ENCODE measurements around the gene FCGBP. TPM values are rescaled to one million over a fixed set of nuclear protein-coding genes. Genes with fewer than 3 reads are reported as not detected.
"Not testable (repeated sequence)": the region's sequence is repeated elsewhere in the genome, so short reads cannot be mapped to it uniquely, and the experiment has no call there.

The FCGBP gene
- total RNA-seq, 1 experiment from 2014 or later = 0.08 TPM

DNA sequence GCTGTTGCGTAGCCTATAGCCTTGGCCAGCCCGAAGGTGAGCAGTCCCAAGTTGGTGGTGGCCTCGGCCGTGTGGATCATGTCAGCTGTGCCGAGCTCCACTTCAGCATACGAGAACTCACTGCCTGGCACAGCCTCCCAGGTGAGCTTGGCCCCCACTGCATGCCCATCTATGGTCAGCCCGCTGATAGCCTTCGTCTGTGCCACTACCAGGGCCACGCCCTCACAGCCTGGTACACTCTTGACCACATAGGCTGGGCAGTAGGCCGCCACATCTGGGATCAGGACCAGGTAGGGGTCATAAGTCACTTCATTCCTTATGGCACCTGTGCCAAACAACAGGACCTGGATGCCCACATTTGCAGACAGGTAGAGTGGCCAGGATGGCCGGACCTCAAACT is 7.4 kb downstream of the FCGBP start:
- in situ Hi-C loops (cut with HindIII; ENCODE audit: low pct_unique_long_range_greater_than_20kb, low sequenced_read_pairs) = no loop called here

DNA sequence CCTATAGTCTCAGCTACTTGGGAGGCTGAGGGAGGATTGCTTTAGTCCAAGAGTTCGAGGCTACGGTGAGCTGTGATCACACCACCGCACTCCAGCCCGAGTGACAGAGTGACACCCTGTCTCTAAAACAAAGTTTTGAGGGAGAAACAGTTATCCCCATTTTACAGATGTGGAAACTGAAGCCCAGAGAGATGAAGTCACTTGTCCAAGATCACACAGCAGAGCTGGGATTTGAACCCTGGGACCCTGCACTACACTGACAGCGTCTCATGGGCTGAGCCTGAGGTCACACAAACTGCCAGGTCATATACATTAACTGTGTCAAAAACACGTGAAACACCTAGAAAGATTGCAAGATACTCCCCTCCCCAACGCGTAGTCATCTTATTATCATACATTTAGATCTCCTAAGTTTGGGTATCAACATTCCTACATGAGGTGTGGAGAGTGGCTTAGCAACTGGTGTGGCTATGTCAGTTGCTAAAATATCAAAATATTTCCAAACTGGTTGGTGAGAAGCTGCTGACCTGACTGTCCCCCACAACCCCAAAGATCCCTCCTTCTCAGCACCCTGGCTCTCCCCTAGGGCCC is 8.2 kb downstream of the FCGBP start:
- in situ Hi-C loops (cut with HindIII; ENCODE audit: low pct_unique_long_range_greater_than_20kb, low sequenced_read_pairs) = no loop called here
- no peak for DNase-seq (ENCODE audit: low read depth, low spot score)

More for the DNA sequence above, 7.4 kb downstream of the FCGBP start:
- DNase-seq (ENCODE audit: low read depth, low spot score) = no peak

DNA sequence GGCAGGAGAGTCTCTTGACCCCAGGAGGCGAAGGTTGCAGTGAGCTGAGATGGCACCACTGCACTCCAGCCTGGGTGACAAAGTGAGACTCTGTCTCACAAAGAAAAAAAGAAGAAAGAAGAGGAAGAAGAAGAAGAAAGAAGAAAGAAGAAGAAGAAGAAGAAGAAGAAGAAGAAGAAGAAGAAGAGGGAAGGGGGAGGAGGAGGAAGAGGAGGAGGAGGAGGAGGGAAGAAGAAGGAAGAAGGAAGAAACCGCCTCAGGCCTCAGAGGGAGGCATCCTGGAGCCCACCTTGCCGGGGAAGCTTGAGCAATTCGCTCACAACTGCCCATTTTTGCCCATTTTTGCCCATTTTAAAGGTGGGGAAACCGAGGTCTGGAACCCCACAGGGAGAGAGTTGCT is 9.5 kb downstream of the FCGBP start:
- DNase-seq (ENCODE audit: low read depth, low spot score) = no peak
- in situ Hi-C loops (cut with HindIII; ENCODE audit: low pct_unique_long_range_greater_than_20kb, low sequenced_read_pairs) = no loop called here

DNA sequence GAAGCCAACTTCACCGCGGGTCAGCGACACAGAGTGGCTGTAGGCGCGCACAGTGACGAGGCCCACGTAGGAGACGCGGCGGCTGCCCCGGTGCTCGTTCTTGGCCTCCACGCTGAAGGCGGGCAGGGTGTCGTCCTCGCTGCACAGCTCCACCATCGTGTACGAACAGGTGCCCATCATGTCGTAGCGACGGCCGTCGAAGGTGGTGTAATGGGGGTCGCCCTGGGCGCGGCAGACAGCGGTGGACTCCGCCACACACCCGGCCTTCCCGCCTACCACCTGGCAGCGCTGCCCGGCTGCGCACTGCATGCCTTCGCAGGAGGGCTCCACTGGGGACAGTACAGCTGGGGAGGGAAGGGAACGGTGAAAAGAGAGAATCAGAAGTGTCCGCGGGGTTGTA is 10.0 kb downstream of the FCGBP start:
- DNase-seq (ENCODE audit: low read depth, low spot score) = no peak
- in situ Hi-C loops (cut with HindIII; ENCODE audit: low pct_unique_long_range_greater_than_20kb, low sequenced_read_pairs) = no loop called here

DNA sequence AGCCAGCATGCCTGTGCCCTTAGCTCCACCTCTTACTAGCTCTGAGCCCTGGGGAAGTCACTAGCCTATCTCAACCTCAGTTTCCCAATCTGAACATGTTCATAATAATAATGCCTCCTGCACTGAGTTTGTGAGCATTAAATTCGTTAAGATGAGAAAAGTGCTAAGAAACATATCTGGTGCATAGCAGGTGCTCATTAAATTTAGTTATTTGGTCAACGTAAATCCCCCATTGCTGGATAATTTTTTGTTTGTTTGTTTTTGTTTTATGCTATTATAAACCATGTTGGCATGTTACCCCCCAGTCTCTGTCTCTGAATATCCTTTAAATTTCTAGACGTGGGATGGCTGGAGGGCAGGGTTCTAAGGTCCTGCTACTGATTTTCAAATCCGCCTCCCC is 10.6 kb downstream of the FCGBP start:
- in situ Hi-C loops (cut with HindIII; ENCODE audit: low pct_unique_long_range_greater_than_20kb, low sequenced_read_pairs) = no loop called here
- DNase-seq (ENCODE audit: low read depth, low spot score) = no peak

DNA sequence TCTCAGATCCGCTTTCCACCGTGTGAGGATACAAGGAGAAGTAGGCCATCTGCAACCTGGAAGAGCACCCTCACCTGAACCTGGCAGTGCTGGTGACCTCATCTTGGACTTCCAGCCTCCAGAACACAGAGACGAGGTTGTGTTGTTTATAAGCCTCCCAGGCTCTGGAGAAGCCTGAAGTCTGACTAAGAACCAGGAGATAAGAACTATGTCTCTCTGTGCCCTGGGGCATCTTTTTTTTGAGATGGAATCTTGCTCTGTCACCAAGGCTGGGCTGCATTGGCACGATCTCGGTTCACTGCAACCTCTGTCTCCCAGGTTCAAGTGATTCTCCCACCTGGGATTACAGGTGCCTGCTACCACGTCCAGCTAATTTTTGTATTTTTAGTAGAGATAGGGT is 14.5 kb downstream of the FCGBP start:
- in situ Hi-C loops (cut with HindIII; ENCODE audit: low pct_unique_long_range_greater_than_20kb, low sequenced_read_pairs) = no loop called here
- DNase-seq (ENCODE audit: low read depth, low spot score) = no peak

DNA sequence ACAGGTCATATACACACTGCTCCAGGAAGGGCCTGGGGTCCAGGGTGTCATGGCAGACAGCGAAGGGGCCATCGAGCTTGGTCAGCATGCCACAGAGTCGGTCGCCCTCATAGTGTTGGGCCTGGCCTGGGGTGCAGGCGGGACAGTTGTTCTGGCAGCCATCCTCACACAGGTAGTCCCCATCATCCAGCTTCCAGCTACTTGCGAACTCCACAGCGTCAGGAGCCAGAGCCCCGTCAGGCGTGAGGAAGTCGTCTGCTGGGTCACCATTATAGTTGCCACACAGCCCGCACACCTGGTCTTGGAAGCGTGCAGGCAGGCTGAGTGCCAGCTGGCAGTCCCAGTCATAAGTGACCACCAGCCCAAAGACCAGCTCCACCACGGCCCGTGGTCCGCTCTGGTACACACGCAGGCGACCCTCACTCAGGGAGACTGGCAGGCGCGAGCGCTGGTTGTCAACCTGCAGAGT is 16.2 kb downstream of the FCGBP start:
- in situ Hi-C loops (cut with HindIII; ENCODE audit: low pct_unique_long_range_greater_than_20kb, low sequenced_read_pairs) = no loop called here
- DNase-seq (ENCODE audit: low read depth, low spot score) = no peak

DNA sequence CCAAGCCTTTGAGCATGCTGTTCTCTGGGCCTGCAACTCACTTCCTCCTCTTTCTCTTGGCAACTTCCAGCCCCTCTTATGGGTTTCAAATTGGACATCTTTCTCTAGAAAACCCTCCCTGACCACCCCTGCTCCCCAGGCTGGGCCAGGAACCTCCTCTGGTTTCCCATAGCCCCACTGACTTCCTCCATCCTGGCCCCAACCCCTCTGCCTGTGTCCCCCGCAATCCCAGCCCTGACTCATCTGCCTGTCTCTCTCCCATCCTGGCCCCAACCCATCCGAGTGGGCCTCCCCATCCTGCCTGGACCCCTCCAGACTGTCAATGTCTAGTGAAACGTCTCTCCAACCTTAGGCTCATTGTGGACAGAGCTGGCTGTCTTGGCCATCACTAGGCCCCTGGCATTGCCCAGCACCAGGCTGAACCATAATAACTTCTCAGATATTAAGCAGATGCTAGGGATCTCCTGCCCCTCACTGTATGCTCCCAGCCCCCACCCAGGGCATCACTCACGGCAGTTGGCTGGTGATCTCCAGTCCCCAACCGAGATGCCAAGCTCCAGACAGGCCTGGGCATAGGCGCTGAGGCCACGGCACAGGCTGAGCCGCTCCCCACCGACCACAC is 16.8 kb downstream of the FCGBP start:
- in situ Hi-C loops (cut with HindIII; ENCODE audit: low pct_unique_long_range_greater_than_20kb, low sequenced_read_pairs) = no loop called here
- DNase-seq (ENCODE audit: low read depth, low spot score) = no peak

DNA sequence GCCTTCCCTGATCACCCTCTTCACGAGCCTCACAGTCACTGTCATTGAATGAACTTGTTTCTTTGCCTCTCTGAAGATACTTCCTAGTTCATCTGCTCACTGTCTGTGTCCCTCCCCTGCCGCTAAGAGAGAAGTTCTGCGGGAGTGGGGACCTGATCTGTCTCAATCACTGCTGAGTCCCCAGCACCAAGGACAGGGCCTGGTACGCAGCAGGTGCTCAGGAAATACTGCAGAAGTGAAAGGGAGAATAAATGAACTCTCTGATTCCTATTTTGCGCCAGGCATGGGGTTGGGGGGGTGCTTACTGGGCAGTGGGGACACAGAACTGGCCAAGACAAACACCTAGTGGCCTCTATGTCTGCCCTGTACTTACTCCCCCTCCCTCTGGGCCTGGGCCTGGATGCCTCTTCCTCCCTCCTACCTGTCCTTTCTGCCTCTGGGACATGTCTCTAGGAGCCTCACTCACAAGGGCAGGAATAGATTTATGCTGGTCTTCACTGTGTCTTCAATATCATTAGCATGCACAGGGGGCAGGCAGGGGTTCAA is 17.5 kb downstream of the FCGBP start:
- DNase-seq (ENCODE audit: low read depth, low spot score) = no peak
- in situ Hi-C loops (cut with HindIII; ENCODE audit: low pct_unique_long_range_greater_than_20kb, low sequenced_read_pairs) = no loop called here

DNA sequence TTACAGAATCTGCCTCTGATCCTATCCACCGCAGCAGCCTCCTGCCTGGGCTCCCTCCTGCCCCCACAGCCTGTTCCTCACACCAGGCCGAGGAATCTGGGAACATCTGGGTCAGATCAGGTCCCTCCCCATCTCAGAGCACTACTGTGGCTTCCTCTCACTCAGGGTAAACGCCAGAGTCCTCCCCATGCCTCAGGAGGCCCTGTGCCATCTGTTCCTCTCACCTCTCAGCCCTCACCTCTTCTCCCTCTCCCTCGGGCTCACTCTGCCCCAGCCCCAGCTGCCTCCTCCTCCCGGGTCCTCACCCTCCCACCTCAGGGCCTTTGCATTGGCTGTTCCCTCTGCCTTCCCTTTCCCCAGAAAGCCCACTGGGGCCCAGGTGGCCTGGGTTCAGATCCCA is 18.2 kb downstream of the FCGBP start:
- no peak for DNase-seq (ENCODE audit: low read depth, low spot score)
- in situ Hi-C loops (cut with HindIII; ENCODE audit: low pct_unique_long_range_greater_than_20kb, low sequenced_read_pairs) = no loop called here

DNA sequence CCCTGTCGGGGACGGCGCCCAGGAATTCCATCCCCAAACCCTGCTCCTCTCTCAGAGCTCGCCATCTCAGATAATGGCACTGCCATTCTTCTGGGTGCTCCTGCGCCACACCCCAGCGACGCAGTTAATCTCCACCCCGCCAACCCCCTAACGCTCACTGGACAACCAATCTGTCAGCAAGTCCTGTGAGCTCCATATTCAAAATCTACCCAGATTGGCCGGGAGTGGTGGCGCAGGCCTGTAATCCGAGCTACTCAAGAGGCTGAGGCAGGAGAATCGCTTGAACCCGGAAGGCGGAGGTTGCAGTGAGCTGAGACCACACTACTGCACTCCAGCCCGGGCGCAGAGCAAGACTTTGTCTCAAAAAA is 18.6 kb downstream of the FCGBP start:
- DNase-seq (ENCODE audit: low read depth, low spot score) = no peak
- in situ Hi-C loops (cut with HindIII; ENCODE audit: low pct_unique_long_range_greater_than_20kb, low sequenced_read_pairs) = no loop called here

DNA sequence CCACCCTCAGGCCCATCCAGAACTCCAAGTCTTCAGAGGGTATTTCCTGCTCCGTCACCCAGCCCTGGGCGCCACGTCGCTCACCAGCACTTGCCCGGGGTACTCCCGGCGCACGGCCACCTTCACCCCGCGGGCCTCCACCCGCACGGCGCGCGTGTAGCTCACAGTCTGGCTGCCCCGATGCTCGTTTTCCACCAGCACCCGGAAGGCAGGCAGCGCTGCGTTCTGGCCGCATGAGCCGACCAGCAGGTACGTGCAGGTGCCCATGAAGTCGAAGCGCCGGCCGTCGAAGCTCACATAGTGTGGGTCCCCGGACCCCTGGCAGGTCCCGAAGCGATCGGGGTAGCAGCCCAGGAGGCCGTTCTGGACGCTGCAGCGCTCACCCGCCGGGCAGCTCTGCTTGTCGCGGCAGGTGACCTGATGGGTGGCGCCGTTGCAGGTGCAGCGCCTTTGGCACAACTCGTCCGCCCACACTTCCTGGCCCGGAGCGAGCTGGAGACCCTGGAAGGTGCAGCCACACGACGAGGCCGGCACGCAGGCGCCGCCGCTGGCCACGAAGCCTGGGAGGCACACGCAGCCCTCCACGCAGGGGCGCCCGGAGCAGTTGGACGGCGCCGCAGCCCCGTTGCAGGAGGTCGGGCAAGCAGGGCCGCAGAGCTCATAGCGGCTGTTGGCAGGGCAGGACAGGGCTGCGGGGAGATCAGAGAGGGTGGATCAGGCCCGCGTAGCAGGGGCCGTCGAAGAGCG is 19.2 kb downstream of the FCGBP start:
- in situ Hi-C loops (cut with HindIII; ENCODE audit: low pct_unique_long_range_greater_than_20kb, low sequenced_read_pairs) = no loop called here

DNA sequence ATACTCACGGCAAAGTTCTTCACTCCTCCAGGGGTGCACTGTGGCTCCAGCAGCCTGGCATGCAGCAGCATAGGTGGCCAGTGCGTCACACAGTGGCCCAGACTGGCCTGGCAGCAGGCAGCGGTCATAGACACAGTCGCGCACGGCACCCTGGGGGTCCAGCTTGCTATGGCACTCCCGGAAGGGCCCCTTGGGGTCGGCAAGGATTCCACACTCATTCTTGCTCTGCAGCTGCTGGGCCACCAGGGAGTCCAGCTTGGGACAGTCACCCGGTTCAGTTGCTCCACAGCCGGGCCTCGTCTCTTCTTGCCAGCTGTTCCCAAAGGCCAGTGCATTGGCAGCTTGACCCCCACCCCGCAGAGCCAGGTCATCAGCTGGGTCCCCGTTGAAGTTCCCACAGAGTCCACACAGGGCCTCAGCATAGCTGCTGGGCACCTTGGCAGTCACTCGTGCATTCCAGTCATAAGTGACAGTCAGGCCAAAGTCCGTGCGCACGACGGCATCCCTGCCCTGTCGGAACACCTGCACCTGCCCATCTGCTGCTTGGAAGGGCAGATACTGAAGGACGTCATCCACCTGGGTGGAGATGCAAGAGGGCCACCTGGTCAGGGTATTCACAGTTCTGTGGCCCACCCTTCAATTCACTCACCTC is 20.6 kb downstream of the FCGBP start:
- no peak for DNase-seq (ENCODE audit: low read depth, low spot score)
- in situ Hi-C loops (cut with HindIII; ENCODE audit: low pct_unique_long_range_greater_than_20kb, low sequenced_read_pairs) = no loop called here

More for the DNA sequence above, 19.2 kb downstream of the FCGBP start:
- no peak for DNase-seq (ENCODE audit: low read depth, low spot score)

DNA sequence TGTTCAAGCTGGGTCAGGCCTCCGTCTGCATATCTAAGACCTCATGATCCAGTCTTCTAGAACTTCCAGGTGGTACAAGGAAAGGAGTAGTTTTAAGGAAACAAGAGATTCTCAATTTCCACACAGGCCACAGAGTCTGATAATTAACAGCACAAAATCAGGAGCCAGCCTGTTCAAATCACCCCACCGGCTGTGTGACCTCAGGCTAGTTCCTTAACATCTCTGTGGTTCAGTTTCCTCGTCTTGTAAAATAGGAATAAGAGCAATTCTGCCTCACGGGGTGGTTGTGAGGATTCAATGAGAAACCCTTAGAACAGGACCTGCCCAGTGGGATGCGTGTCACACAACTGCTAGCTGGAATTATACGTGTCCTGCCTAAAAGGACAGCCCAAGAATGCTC is 25.6 kb downstream of the FCGBP start:
- DNase-seq (ENCODE audit: low read depth, low spot score) = no peak
- in situ Hi-C loops (cut with HindIII; ENCODE audit: low pct_unique_long_range_greater_than_20kb, low sequenced_read_pairs) = no loop called here

DNA sequence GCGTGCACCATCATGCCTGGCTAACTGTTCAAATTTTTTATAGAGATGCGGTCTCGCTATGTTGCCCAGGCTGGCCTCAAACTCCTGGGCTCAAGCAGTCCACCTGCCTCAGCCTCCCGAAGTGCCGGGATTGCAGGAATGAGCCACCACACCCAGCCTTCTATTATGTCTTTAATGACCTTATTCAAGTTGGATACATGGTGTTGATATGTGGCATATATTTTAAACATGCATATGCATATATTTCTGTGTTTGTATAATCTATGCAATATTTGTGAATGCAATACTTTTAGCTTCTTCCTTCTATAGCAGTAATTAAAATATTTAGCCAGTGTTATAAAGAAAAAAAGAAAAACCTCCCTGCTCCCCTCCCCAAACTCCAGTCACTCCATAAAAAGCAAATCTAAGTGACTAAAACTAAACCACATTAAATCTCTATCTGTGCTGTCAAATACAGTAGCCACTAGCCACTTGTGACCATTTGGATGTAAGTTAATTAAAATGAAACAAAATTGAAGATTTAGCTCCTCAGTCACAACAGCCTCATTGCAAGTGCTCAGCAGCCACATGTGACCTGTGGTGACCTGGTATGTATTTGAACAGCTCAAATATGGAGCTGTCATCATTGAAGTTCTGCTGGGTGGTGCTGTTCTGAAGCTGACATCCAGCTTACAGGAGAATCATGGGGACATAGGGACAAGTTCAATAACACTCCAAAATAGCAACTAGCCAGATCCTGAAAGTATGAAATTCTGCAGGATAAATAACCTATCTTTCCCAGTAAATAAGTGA is 27.4 kb downstream of the FCGBP start:
- no peak for DNase-seq (ENCODE audit: low read depth, low spot score)
- in situ Hi-C loops (cut with HindIII; ENCODE audit: low pct_unique_long_range_greater_than_20kb, low sequenced_read_pairs) = no loop called here

DNA sequence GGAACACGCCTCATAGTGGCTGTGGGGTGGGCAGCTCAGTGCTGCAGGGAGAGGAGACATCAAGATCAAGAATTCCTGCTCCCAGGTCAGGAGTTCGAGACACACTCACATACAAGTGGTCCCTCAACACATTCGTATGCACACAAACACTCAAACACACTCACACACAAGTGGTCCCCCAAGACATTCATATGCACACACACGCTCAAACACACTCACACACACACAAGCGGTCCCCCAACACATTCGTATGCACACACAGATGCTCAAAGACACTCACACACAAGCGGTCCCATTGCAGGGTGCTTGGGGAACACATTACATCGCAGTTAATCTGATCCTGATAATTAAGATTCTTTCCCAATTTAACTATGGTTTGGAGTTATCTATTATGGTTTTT is 28.2 kb downstream of the FCGBP start:
- in situ Hi-C loops (cut with HindIII; ENCODE audit: low pct_unique_long_range_greater_than_20kb, low sequenced_read_pairs) = no loop called here
- DNase-seq (ENCODE audit: low read depth, low spot score) = no peak

DNA sequence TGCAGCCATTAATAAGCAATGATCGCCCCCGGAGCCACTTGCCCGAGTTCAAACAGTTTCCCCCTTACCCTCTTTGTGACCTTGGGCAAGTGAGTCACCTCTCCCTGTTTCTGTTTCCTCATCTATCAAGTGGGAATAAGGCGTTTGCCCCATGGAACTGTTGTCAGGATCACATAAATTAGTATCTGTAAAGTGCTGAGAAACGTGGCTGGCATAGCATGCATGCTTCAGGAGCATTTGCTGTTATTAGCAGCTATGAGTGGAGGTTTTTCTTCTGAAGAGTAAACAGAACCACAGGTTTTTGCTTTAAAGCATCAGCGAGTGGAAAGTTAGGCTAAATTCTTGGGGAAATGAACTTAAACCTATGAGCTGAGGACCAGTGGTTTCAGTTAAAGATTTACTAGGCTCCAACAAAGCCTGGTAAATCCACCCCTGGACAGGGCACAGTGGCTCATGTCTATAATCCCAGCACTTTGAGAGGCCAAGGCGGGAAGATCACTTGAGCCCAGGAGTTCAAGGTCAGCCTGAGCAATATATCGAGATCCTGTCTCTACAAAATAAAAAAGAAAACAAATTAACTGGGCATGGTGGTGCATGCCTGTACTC is 30.8 kb downstream of the FCGBP start:
- in situ Hi-C loops (cut with HindIII; ENCODE audit: low pct_unique_long_range_greater_than_20kb, low sequenced_read_pairs); DNase-seq (ENCODE audit: low read depth, low spot score): not testable (repeated sequence)
